Bronchial epithelial cell (primary cell): ENCODE measurements around the gene FAM210A. TPM values are rescaled to one million over a fixed set of nuclear protein-coding genes. Genes with fewer than 3 reads are reported as not detected.

Experiments used
- DNase-seq: peaks from one replicate; pipeline ENCODE4 v3.0.0-alpha.2; 2010; ENCODE audit warnings: low read depth
- FAIRE-seq: peaks from 2 replicates; lab custom pipeline; 2011; peaks lifted over from hg19 to GRCh38; lab: Jason Lieb, UNC
- H3K27me3 ChIP-seq: 2 replicates; pipeline ENCODE4 v1.5.1; 2011; ENCODE audit warnings: low read length; ENCODE audit not compliant: control insufficient read depth, insufficient read depth
- H3K36me3 ChIP-seq: 2 replicates; pipeline ENCODE4 v1.5.1; 2011; ENCODE audit warnings: low read length; ENCODE audit not compliant: control insufficient read depth, insufficient read depth
- H3K4me3 ChIP-seq: 2 replicates; pipeline ENCODE4 v1.5.1; 2011; ENCODE audit warnings: mild to moderate bottlenecking, low read depth, low read length, control low read depth
- CTCF ChIP-seq: IDR thresholded peaks from 2 replicates; pipeline ENCODE4 v1.5.1; 2011; ENCODE audit warnings: mild to moderate bottlenecking, moderate library complexity, low read length, control low read depth, inconsistent platforms; ENCODE audit not compliant: insufficient read depth, severe bottlenecking
- total RNA-seq: library from RNA; depleted of rRNA; stranded (reverse); fragments of >200 nt; gene quantifications from 2 replicates; pipeline ENCODE4 v1.2.1, GENCODE V29; 2014

Gene FAM210A
- total RNA-seq, 1 donor from 2014 or later: 49.8 TPM

GRCh38 chr18:13730481-13730880 is 4.1 kb upstream of the FAM210A start:
- TF ChIP-seq CTCF: no peak
- Histone ChIP-seq H3K4me3 (no peak overlapping the region), H3K27me3 (no peaks in the 10 kb centered on the region), H3K36me3 (peaks cover 1% of the 10 kb centered on the region)
- DNase-seq: no peak
- no peak for FAIRE-seq

- DNase-seq: peak; percentile 39
- Histone ChIP-seq H3K36me3 (no peaks in the 10 kb centered on the region), H3K4me3 (peak overlapping the region; percentile 97), H3K27me3 (no peaks in the 10 kb centered on the region)
- no peak for TF ChIP-seq CTCF
- FAIRE-seq: no peak
Observed at GRCh38 chr18:13726972-13727331, 594 bp upstream of the FAM210A start.

GRCh38 chr18:13725566-13726231 is 659 bp downstream of the FAM210A start:
- DNase-seq: no peak
- Histone ChIP-seq H3K27me3 (no peaks in the 10 kb centered on the region), H3K36me3 (no peaks in the 10 kb centered on the region), H3K4me3 (peak overlapping the region; percentile 97)
- FAIRE-seq: no peak
- TF ChIP-seq CTCF: no peak

GRCh38 chr18:13720847-13721246 is 5.5 kb downstream of the FAM210A start:
- Histone ChIP-seq H3K27me3 (no peaks in the 10 kb centered on the region), H3K4me3 (no peak overlapping the region), H3K36me3 (peaks cover 2% of the 10 kb centered on the region)
- FAIRE-seq: no peak
- DNase-seq: no peak
- no peak for TF ChIP-seq CTCF

- Histone ChIP-seq H3K4me3 (no peak overlapping the region), H3K27me3 (no peaks in the 10 kb centered on the region), H3K36me3 (peaks cover 2% of the 10 kb centered on the region)
- DNase-seq (no peak), FAIRE-seq (no peak)
- TF ChIP-seq CTCF: no peak
Observed at GRCh38 chr18:13720123-13720522, 6.2 kb downstream of the FAM210A start.

- FAIRE-seq (no peak), DNase-seq (no peak)
- H3K4me3 ChIP-seq: no peak overlapping the region
- TF ChIP-seq CTCF: no peak
- no peaks in the 10 kb centered on the region for H3K27me3 ChIP-seq
- peaks cover 2% of the 10 kb centered on the region for H3K36me3 ChIP-seq
Observed at GRCh38 chr18:13716916-13717315, 9.4 kb downstream of the FAM210A start.
